ENCODE measurements around the gene KRT81.
"Not testable (repeated sequence)": the region's sequence is repeated elsewhere in the genome, so short reads cannot be mapped to it uniquely, and the experiment has no call there.

Gene KRT81

DNA sequence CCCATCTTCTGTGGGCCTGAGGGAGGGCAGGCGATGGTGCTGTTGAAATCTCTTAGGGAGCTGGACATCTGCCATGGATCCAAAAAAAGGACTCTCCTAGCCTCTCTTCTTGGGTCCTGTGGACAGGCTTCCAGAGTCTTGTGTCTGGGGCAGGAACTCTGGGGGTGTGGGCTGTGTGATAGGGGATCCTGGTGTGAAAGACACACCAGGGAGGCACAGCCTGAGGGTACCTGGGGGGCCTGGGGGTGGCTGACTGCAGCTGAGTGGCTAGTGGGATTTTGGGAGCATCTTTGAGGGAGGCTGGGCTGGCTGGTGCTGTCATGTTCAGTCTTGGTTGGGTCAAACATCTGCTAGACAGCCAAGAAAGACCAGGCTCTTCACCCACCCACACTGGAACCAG is 31.7 kb upstream of the KRT81 start:
- Mint-ChIP-seq H3K36me3 (ENCODE audit: low read depth) (no peaks in the 10 kb centered on the region), H3K4me1 (peaks cover 8% of the 10 kb centered on the region), H3K27ac (no peak overlapping the region), H3K4me3 (no peak overlapping the region), H3K27me3 (peaks cover 11% of the 10 kb centered on the region), H3K9me3 (no peaks in the 10 kb centered on the region)
- no peak for DNase-seq
- ATAC-seq: no peak

GRCh38 chr12:52322069-52322468 is 30.7 kb upstream of the KRT81 start:
- Mint-ChIP-seq H3K4me1 (peaks cover 2% of the 10 kb centered on the region), H3K9me3 (no peaks in the 10 kb centered on the region), H3K27me3 (peaks cover 8% of the 10 kb centered on the region), H3K4me3 (no peak overlapping the region), H3K36me3 (ENCODE audit: low read depth) (no peaks in the 10 kb centered on the region), H3K27ac (no peak overlapping the region)
- DNase-seq: no peak
- no peak for ATAC-seq

DNA sequence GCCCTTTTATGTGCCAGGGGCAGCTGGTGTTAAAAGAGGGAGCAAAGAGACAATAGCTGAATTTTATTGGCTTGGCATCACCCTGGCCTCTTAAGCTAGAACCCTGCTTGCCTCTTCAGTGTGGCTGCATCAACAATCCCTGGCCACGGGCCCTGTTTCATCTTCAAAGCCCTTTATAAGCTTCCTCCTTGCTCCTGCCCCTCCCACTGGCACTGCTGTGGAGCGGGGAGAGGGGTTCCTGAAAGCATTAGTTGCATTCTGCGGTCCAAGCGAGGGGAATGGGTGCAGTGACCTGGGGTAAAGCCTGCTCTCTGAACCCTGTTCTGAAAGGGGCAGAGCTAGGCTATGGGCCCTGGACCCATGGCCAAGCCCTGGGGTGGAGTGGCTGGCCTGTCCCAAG is 30.1 kb upstream of the KRT81 start:
- DNase-seq: no peak
- Mint-ChIP-seq H3K4me3 (no peak overlapping the region), H3K27me3 (peaks cover 8% of the 10 kb centered on the region), H3K4me1 (no peaks in the 10 kb centered on the region), H3K36me3 (ENCODE audit: low read depth) (no peaks in the 10 kb centered on the region), H3K9me3 (no peaks in the 10 kb centered on the region), H3K27ac (no peak overlapping the region)
- no peak for ATAC-seq

DNA sequence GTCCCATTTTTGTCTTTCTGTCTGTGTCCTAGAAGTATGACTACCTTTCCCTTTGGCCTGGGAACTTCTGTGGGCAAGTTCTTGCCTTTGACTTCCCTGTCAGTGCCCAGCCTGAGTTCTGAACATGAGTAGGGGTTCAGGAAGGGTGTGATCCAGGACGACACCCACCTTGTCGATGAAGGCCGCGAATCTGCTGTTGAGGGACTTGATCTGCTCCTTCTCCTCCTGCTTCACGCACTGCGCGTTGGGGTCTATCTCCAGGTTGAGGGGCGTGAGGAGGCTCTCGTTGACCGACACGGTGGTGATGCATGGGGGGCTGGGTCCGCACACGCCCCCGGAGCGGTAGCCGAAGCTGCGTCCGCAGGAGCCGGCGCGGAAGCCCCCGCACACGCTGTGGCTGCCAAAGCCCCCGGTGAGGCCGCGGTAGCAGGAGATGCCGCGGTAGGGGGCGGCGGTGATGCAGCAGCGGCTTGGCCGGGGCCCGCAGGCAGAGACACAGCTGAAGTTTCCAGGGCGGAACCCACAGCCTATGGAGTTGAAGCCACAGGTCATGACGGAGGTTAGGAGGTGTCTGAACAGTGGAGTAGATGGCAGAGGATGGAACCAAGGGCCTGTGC is 29.6 kb upstream of the KRT81 start, which contains the start of gene KRT83:
TSS of gene KRT83 (minus strand) at position 615 of the 617 bp plus-strand sequence. CDS start at position 552, 63 bp downstream.
- H3K36me3 Mint-ChIP-seq (ENCODE audit: low read depth): no peaks in the 10 kb centered on the region
- H3K4me3 Mint-ChIP-seq: no peak within 1 kb of the TSS
- DNase-seq: no peak
- no peak for ATAC-seq
- H3K9me3 Mint-ChIP-seq: no peaks in the 10 kb centered on the region
- H3K4me1 Mint-ChIP-seq: no peaks in the 10 kb centered on the region
- H3K27me3 Mint-ChIP-seq: peaks cover 8% of the 10 kb centered on the region
- H3K27ac Mint-ChIP-seq: no peak within 1 kb of the TSS

DNA sequence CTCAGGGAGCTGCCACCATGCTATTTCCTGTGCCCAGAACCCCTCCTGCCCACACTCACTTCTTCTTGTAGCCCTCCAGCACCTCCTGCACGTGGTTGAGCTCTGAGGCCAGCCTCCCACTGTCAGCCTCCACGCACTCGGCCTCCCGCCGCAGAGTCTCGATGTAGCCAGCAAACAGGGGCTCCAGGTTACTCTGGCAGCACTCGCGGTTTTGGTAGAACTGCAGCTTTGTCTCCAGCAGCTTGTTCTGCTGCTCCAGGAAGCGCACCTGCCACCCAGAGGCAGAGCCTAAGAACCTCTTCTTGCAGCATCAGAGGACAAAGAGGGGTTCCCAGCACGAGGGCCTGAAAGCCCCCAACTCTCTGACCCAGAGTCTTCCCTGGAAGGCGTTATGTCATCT is 27.8 kb upstream of the KRT81 start:
- peaks cover 8% of the 10 kb centered on the region for H3K27me3 Mint-ChIP-seq
- no peak overlapping the region for H3K27ac Mint-ChIP-seq
- no peaks in the 10 kb centered on the region for H3K4me1 Mint-ChIP-seq
- no peaks in the 10 kb centered on the region for H3K36me3 Mint-ChIP-seq (ENCODE audit: low read depth)
- ATAC-seq: no peak
- no peak for DNase-seq
- H3K9me3 Mint-ChIP-seq: no peaks in the 10 kb centered on the region
- no peak overlapping the region for H3K4me3 Mint-ChIP-seq

DNA sequence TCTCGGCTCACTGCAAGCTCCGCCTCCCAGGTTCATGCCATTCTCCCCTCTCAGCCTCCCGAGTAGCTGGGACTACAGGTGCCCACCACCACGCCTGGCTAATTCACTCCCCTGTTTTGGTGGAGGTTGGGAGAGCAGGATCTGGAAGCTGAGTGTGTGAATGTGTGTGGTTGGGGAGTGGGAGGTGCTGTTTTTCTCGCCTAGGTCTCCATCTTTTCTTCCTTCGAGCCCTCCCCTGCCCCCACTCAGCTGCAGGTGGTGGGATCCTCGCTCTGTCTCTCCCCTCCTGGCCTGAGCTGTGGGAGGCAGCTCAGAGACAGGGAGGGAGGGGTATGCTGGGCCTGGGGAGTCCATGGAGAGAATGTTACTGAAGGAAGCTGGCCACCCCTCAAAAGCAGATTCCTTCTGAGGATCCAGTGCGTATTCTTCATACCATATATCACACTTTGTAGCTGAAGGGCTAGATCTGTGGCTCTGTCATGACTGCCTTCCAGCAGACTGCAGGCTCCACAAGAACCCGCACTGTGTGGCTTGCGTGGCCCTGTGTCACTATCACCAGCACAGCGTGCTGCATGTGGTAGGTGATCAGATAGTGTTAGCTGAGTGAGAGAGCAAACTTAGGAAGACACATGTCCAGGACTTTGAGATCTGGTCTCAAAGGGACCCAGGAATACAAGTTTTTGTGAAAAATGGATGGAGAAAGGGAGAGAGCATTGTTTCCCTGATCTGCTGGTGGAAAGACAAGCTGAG is 27.1 kb upstream of the KRT81 start:
- no peaks in the 10 kb centered on the region for H3K9me3 Mint-ChIP-seq
- H3K27ac Mint-ChIP-seq: no peak overlapping the region
- no peaks in the 10 kb centered on the region for H3K36me3 Mint-ChIP-seq (ENCODE audit: low read depth)
- no peak for DNase-seq
- ATAC-seq: no peak
- peaks cover 8% of the 10 kb centered on the region for H3K27me3 Mint-ChIP-seq
- no peaks in the 10 kb centered on the region for H3K4me1 Mint-ChIP-seq
- H3K4me3 Mint-ChIP-seq: no peak overlapping the region

DNA sequence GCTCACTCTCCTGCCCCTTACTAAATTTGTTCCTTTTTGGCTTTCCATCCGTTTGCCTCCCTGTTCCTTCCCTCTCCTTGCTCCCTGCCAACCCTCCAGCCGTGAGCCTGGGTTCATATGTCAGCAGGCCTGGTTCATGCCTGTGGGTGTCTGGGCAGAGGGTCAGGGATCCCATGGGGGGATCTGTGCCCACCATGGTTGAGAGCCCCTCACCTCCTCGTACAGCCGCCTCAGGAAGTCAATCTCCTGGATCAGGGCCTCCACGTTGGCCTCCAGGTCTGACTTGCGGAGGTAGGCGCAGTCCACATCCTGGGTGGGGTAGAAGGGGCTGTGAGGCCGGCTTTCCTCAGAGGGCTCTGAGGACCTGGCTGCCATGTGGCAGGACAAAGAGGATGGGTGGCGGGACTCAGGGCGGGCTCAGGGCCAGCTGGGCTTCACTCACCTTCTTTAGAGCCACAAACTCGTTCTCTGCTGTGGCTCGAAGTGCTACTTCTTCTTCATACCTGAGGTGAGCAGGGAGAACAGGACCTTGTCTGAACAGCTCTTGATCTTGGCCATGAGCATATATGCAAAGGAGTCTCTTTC is 26.2 kb upstream of the KRT81 start:
- ATAC-seq (no peak), DNase-seq (no peak)
- Mint-ChIP-seq H3K4me3 (no peak overlapping the region), H3K9me3 (no peaks in the 10 kb centered on the region), H3K36me3 (ENCODE audit: low read depth) (no peaks in the 10 kb centered on the region), H3K27me3 (peaks cover 12% of the 10 kb centered on the region), H3K27ac (no peak overlapping the region), H3K4me1 (no peaks in the 10 kb centered on the region)

DNA sequence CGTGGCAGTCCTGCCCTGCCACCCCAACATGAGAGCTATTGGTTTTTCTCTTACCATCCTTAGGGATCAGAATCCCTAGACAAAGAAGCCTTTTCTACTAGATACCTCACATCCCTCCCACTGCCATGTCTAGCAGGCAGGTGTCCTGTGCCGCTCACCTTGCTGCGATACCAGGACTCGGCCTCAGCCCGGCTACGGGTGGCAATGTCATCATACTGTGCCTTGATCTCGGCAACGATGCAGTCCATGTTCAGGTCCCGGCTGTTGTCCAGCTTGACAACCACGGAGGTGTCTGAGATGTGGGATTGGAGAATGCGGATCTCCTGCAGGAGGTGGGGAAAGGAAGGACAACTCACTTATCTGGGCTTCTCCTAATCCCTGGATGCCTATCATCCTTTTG is 25.4 kb upstream of the KRT81 start:
- Mint-ChIP-seq H3K27ac (no peak overlapping the region), H3K4me3 (no peak overlapping the region), H3K36me3 (ENCODE audit: low read depth) (no peaks in the 10 kb centered on the region), H3K9me3 (no peaks in the 10 kb centered on the region), H3K4me1 (no peaks in the 10 kb centered on the region), H3K27me3 (peaks cover 18% of the 10 kb centered on the region)
- DNase-seq (no peak), ATAC-seq (no peak)

GRCh38 chr12:52316290-52316689 is 25.0 kb upstream of the KRT81 start:
- ATAC-seq: no peak
- Mint-ChIP-seq H3K4me1 (no peaks in the 10 kb centered on the region), H3K36me3 (ENCODE audit: low read depth) (no peaks in the 10 kb centered on the region), H3K27me3 (peaks cover 23% of the 10 kb centered on the region), H3K27ac (no peak overlapping the region), H3K4me3 (no peak overlapping the region), H3K9me3 (no peaks in the 10 kb centered on the region)
- no peak for DNase-seq

- H3K27ac Mint-ChIP-seq; H3K4me3 Mint-ChIP-seq; ATAC-seq; H3K9me3 Mint-ChIP-seq; H3K4me1 Mint-ChIP-seq; H3K36me3 Mint-ChIP-seq (ENCODE audit: low read depth): not testable (repeated sequence)
- peaks cover 26% of the 10 kb centered on the region for H3K27me3 Mint-ChIP-seq
- peak; percentile 51 for DNase-seq
These were observed 24.4 kb upstream of the KRT81 start for GRCh38 chr12:52315721-52316120.

DNA sequence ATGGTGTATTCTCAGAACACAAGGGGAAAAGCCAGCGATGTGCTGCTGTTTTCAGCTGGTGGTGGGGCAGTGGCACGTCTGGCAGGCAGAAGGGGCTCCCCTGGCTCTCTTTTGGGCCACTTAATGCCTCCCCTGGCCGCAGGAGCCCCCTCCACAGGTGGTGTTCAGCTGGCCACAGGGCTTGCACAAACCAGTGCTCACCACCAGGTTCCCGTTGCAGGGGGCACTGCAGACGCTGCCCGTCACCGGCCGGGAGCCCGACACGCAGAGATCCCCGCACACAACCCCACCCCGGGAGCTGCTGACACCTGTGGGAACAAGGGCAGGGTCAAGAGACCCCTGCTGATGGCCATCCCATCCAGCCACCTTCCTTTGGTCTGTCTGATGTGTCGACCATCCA is 23.2 kb upstream of the KRT81 start:
- Mint-ChIP-seq H3K9me3 (no peaks in the 10 kb centered on the region), H3K27me3 (peaks cover 31% of the 10 kb centered on the region), H3K4me3 (no peak overlapping the region), H3K36me3 (ENCODE audit: low read depth) (no peaks in the 10 kb centered on the region), H3K4me1 (no peaks in the 10 kb centered on the region), H3K27ac (no peak overlapping the region)
- DNase-seq: no peak
- ATAC-seq: no peak

- ATAC-seq (no peak), DNase-seq (no peak)
- Mint-ChIP-seq H3K27ac (no peak overlapping the region), H3K4me3 (no peak overlapping the region), H3K36me3 (ENCODE audit: low read depth) (no peaks in the 10 kb centered on the region), H3K9me3 (no peaks in the 10 kb centered on the region), H3K4me1 (no peaks in the 10 kb centered on the region), H3K27me3 (peaks cover 37% of the 10 kb centered on the region)
These were observed 22.6 kb upstream of the KRT81 start for GRCh38 chr12:52313926-52314325.

DNA sequence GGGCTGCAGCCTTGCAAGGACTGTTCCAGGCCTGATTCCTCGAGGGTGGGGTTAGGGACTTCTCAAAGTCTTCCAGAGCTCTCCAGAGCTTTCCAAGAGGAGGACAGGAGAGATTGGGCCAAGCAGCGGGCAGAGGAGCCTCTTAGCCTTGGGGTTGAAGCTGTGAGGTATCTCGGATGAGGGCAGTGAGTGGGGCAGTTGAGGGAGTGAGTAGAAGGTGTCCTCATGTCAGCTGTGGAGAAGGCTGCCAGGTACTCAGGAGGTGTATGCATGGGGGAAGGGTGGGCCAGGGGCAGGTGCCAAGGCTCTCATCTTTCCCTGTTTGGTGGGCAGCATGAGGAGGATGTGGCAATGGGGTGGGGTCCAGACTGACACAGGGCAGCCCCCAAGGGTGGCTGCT is 22.1 kb upstream of the KRT81 start:
- no peak for DNase-seq
- Mint-ChIP-seq H3K9me3 (no peaks in the 10 kb centered on the region), H3K4me1 (peaks cover 3% of the 10 kb centered on the region), H3K27ac (no peak overlapping the region), H3K36me3 (ENCODE audit: low read depth) (no peaks in the 10 kb centered on the region), H3K27me3 (peaks cover 41% of the 10 kb centered on the region), H3K4me3 (no peak overlapping the region)
- no peak for ATAC-seq

GRCh38 chr12:52312086-52312485 is 20.8 kb upstream of the KRT81 start:
- H3K4me3 Mint-ChIP-seq: no peak overlapping the region
- ATAC-seq: no peak
- H3K9me3 Mint-ChIP-seq: no peaks in the 10 kb centered on the region
- no peak overlapping the region for H3K27ac Mint-ChIP-seq
- no peak for DNase-seq
- H3K4me1 Mint-ChIP-seq: peaks cover 6% of the 10 kb centered on the region
- peaks cover 47% of the 10 kb centered on the region for H3K27me3 Mint-ChIP-seq
- no peaks in the 10 kb centered on the region for H3K36me3 Mint-ChIP-seq (ENCODE audit: low read depth)

GRCh38 chr12:52311285-52311648 is 19.9 kb upstream of the KRT81 start:
- H3K4me3 Mint-ChIP-seq: no peak overlapping the region
- peaks cover 7% of the 10 kb centered on the region for H3K4me1 Mint-ChIP-seq

More at GRCh38 chr12:52311285-52311648, 19.9 kb upstream of the KRT81 start:
- ATAC-seq: no peak
- Mint-ChIP-seq H3K9me3 (no peaks in the 10 kb centered on the region), H3K27ac (no peak overlapping the region), H3K27me3 (peaks cover 55% of the 10 kb centered on the region), H3K36me3 (ENCODE audit: low read depth) (no peaks in the 10 kb centered on the region)
- DNase-seq: no peak

Measured in activated naive CD8-positive, alpha-beta T cell treated with anti-CD3 and anti-CD28 coated beads, Interleukin-2, amount 50 U/mL, for 24 hours (primary cell).